ENCODE data around the gene ADCY6. TPM values are rescaled to one million over a fixed set of nuclear protein-coding genes. Genes with fewer than 3 reads are reported as not detected.

Gene ADCY6
- total and polyA plus RNA-seq, 2 of the 4 experiments (the other 2 are of a cell fraction), result 18.5 to 34.4 TPM

GRCh38 chr12:48716493-48717251 is 72.2 kb downstream of the ADCY6 start, which contains the start of gene CCNT1:
Gene CCNT1, minus strand, starts transcription at chr12:48716707. Its CDS starts 32 bp downstream, at chr12:48716675.
- peak; percentile 95 for ATAC-seq (ENCODE audit: low read depth)
- Histone ChIP-seq H3K27me3 (ENCODE audit: control insufficient read depth, insufficient read depth, low read length) (no peaks in the 10 kb centered on the region), H3K56ac (ENCODE audit: extremely low read depth, insufficient read depth, low read length) (peak within 1 kb of the TSS; percentile 95), H3K4ac (ENCODE audit: low read depth, low read length) (peak within 1 kb of the TSS; percentile 93), H3K9me3 (ENCODE audit: control insufficient read depth, insufficient read depth, low read length) (no peaks in the 10 kb centered on the region), H2BK120ac (ENCODE audit: low read depth, low read length) (peak within 1 kb of the TSS; percentile 54), H3K4me3 (ENCODE audit: insufficient read depth, low read depth, low read length) (peak within 1 kb of the TSS; percentile 69), H2AK5ac (ENCODE audit: low read depth, low read length) (peak within 1 kb of the TSS; percentile 79; the same call in 1 of the 2 replicates), H4K8ac (ENCODE audit: low read depth in 2 of 2, low read length in 2 of 2) (peak within 1 kb of the TSS; percentile 84 to 96), H2AFZ (replicated peaks; ENCODE audit: low read length, poor library complexity) (peak within 1 kb of the TSS; percentile 90), H2AK9ac (replicated peaks; ENCODE audit: low read depth, low read length, poor library complexity) (peak within 1 kb of the TSS; percentile 90), H3K23ac (ENCODE audit: low read depth, low read length) (peak within 1 kb of the TSS; percentile 91), H3K79me1 (ENCODE audit: low read depth in 1 of 2, low read length in 2 of 2) (peaks cover 7 to 34% of the 10 kb centered on the region in 2 experiments; a peak in 3 of 4 replicates), H3K4me1 (ENCODE audit: control insufficient read depth, insufficient read depth, low read length) (peaks cover 3% of the 10 kb centered on the region; the same call in 1 of the 2 replicates), H3K9ac (ENCODE audit: low read depth, low read length) (peak within 1 kb of the TSS; percentile 94), H3K36me3 (ENCODE audit: control insufficient read depth, insufficient read depth, low read length) (peaks cover 14% of the 10 kb centered on the region), H3K27ac (ENCODE audit: insufficient read depth, low read length) (peak within 1 kb of the TSS; percentile 85), H4K91ac (ENCODE audit: insufficient read depth, low read depth, low read length) (peak within 1 kb of the TSS; percentile 79), H2BK20ac (ENCODE audit: low read depth, low read length) (no peak within 1 kb of the TSS), H3K9me1 (ENCODE audit: insufficient read depth, low read length) (peaks cover 9% of the 10 kb centered on the region; the same call in 1 of the 2 replicates), H3K14ac (replicated peaks; ENCODE audit: low read depth, low read length) (peak within 1 kb of the TSS; percentile 94), H4K5ac (ENCODE audit: low read depth, low read length) (peak within 1 kb of the TSS; percentile 80), H4K20me1 (ENCODE audit: insufficient read depth, low read length) (peaks cover 18% of the 10 kb centered on the region; the same call in 1 of the 2 replicates), H3K4me2 (ENCODE audit: low read depth, low read length) (peak within 1 kb of the TSS; percentile 88), H3K18ac (ENCODE audit: low read depth, low read length) (peak within 1 kb of the TSS; percentile 42), H2BK5ac (ENCODE audit: low read depth, low read length, poor library complexity, severe bottlenecking) (peak within 1 kb of the TSS; percentile 77), H2BK15ac (ENCODE audit: low read depth, low read length) (0 out of 3 replicates have a peak within 1 kb of the TSS, but pooled peaks have one; percentile 66)
- dilution Hi-C loops (cut with HindIII; ENCODE audit: low sequenced_read_pairs, unreplicated experiment), result no loop called here
- ChIA-PET POLR2A (ENCODE audit: unreplicated experiment) (no interaction called here), CTCF (interaction anchor here (1.2 kb wide), 1 partner anchor 11 kb away, joined by 5 read pairs; a partner anchor contains a TSS)
- intact Hi-C loops (cut with micrococcal nuclease), result loop anchor here (1.0 kb wide), 1 partner anchor 95 kb away; no protein-coding TSS in a partner anchor
- BruUV-seq (replicated peaks), result no TSS peak
- in situ Hi-C loops (cut with MboI; ENCODE audit: low sequenced_read_pairs), result no loop called here
- DNase-seq, result peak; percentile 100
- 0% methylated on average over 35 of the region's 61 CpGs; no CpG with 5 or more reads in 1 of the 2 experiments for WGBS, 2 experiments (ENCODE audit: extremely low coverage in 2 of 2, insufficient read length in 1 of 2)
- TF ChIP-seq USF2 (IDR thresholded peaks at IDR 0.05; ENCODE audit: low read depth, low read length), result peak; percentile 99
- TF ChIP-seq MAFK (IDR thresholded peaks at IDR 0.05; ENCODE audit: low read depth, low read length), result no peak
- TF ChIP-seq RCOR1 (IDR thresholded peaks at IDR 0.05; ENCODE audit: insufficient replicate concordance, low read length), result no peak
- TF ChIP-seq ELK1 (IDR thresholded peaks at IDR 0.05; ENCODE audit: borderline replicate concordance, low read depth, low read length), result no peak
- TF ChIP-seq MAZ (IDR thresholded peaks at IDR 0.05; ENCODE audit: borderline replicate concordance, low read depth, low read length), result peak; percentile 71
- TF ChIP-seq CHD1 (IDR thresholded peaks at IDR 0.05; ENCODE audit: low read depth, low read length), result no peak
- no peak for TF ChIP-seq SMC3 (IDR thresholded peaks at IDR 0.05; ENCODE audit: low read depth, low read length)
- TF ChIP-seq RFX5 (IDR thresholded peaks at IDR 0.05; ENCODE audit: low read depth, low read length), result no peak
- TF ChIP-seq POLR2A (IDR thresholded peaks at IDR 0.05; ENCODE audit: low read depth, low read length), result peak; percentile 94
- no peak; the same call in 1 of the 2 replicates for TF ChIP-seq FOS (IDR thresholded peaks at IDR 0.05; ENCODE audit: low read depth, low read length)
- TF ChIP-seq NFE2L2 (IDR thresholded peaks at IDR 0.05; ENCODE audit: low read depth, low read length), result no peak
- peak; percentile 31; the same call in 1 of the 2 replicates for TF ChIP-seq MXI1 (IDR thresholded peaks at IDR 0.05; ENCODE audit: borderline replicate concordance, low read depth, low read length)
- TF ChIP-seq RAD21 (IDR thresholded peaks at IDR 0.05; ENCODE audit: low read length), result no peak
- TF ChIP-seq CEBPB (IDR thresholded peaks at IDR 0.05; ENCODE audit: low read depth, low read length), result no peak
- TF ChIP-seq BHLHE40 (IDR thresholded peaks at IDR 0.05; ENCODE audit: low read depth, low read length), result peak; percentile 93

All from IMR-90 (cell line).